Liver (tissue), 9 donors: Measurements from ENCODE around the gene ISG20L2. TPM values are rescaled to one million over a fixed set of nuclear protein-coding genes. Genes with fewer than 3 reads are reported as not detected.

Experiments
- DNase-seq: peaks from one replicate; pipeline ENCODE4 v3.0.0-alpha.2; 2017; ENCODE audit warnings: low spot score
- H3K27ac ChIP-seq, 2 donors: one replicate each; pipeline ENCODE4 v1.7.0; 2013; ENCODE audit warnings: inconsistent platforms in 2 of 2, low read length in 2 of 2, control low read depth in 1 of 2, low read depth in 1 of 2, mild to moderate bottlenecking in 1 of 2
- H3K27me3 ChIP-seq, 4 donors: one replicate each; pipeline versions ENCODE4 v1.6.1 to v1.7.0; 2013; ENCODE audit warnings: low read length in 3 of 4, inconsistent platforms in 1 of 4, mild to moderate bottlenecking in 1 of 4, moderate library complexity in 1 of 4; ENCODE audit not compliant: control insufficient read depth in 4 of 4, insufficient read depth in 4 of 4
- H3K36me3 ChIP-seq, 4 donors: one replicate each; pipeline versions ENCODE4 v1.6.1 to v1.7.0; 2013; ENCODE audit warnings: low read length in 3 of 4, mild to moderate bottlenecking in 3 of 4, low read depth in 1 of 4, moderate library complexity in 1 of 4; ENCODE audit not compliant: control insufficient read depth in 4 of 4, insufficient read depth in 3 of 4
- H3K4me1 ChIP-seq, 4 donors: one replicate each; pipeline versions ENCODE4 v1.6.1 to v1.7.0; 2013; ENCODE audit warnings: low read length in 3 of 4, mild to moderate bottlenecking in 3 of 4, moderate library complexity in 1 of 4; ENCODE audit not compliant: control insufficient read depth in 4 of 4, insufficient read depth in 4 of 4
- H3K4me3 ChIP-seq, 3 donors: one replicate each; pipeline versions ENCODE4 v1.6.1 to v1.7.0; 2013; ENCODE audit warnings: low read length in 3 of 3, control low read depth in 1 of 3, low read depth in 1 of 3, mild to moderate bottlenecking in 1 of 3
- H3K9ac ChIP-seq, 2 donors: one replicate each; pipeline ENCODE4 v1.7.0; 2013; ENCODE audit warnings: low read length in 2 of 2, mild to moderate bottlenecking in 2 of 2, moderate library complexity in 2 of 2, control low read depth in 1 of 2, low read depth in 1 of 2
- H3K9me3 ChIP-seq, 4 donors: one replicate each; pipeline versions ENCODE4 v1.6.1 to v1.7.0; 2013; ENCODE audit warnings: low read length in 3 of 4; ENCODE audit not compliant: control insufficient read depth in 4 of 4
- CTCF ChIP-seq: fragments of 150-350 bp; IDR thresholded peaks from 2 replicates; pipeline ENCODE4 v1.5.1; 2017; ENCODE audit warnings: improper control_type of control experiment, low read depth, low read length; ENCODE audit not compliant: missing input control
- JUND ChIP-seq, 2 donors: IDR thresholded peaks; 2 replicates each; pipeline ENCODE4 v1.6.1; 2016; ENCODE audit warnings: antibody characterized with exemption in 2 of 2
- NR2F2 ChIP-seq: IDR thresholded peaks from 2 replicates; pipeline ENCODE4 v1.6.1; 2016; ENCODE audit warnings: antibody characterized with exemption
- YY1 ChIP-seq: IDR thresholded peaks from 2 replicates; pipeline ENCODE4 v1.6.1; 2016; ENCODE audit warnings: antibody characterized with exemption, mild to moderate bottlenecking
- ZBTB33 ChIP-seq: IDR thresholded peaks from 2 replicates; pipeline ENCODE4 v1.6.1; 2016; ENCODE audit warnings: antibody characterized with exemption
- WGBS: extraction: QIAGEN DNeasy Blood & Tissue Kit; methylation state at CpG from one replicate; pipeline ENCODE4 v1.1.7; 2013; 5-methylcytosine and 5-hydroxymethylcytosine counted together
- polyA plus RNA-seq, 2 donors: library from polyadenylated mRNA; stranded (reverse) in 1 of 2; unstranded in 1 of 2; fragments of 200-250 nt in 1 of 2; fragments of >200 nt in 1 of 2; fragmentation: Nextera tagmentation in 1 of 2; extraction: Ambion mirVana in 1 of 2; gene quantifications; one replicate each; pipeline versions ENCODE4 v1.2.1 to v1.2.3, GENCODE V29; 2013 to 2015
- total RNA-seq, 2 donors: library from RNA; depleted of rRNA; stranded (reverse); fragments of >200 nt; gene quantifications; one replicate each; pipeline ENCODE4 v1.2.3, GENCODE V29; 2014
- donor health status: healthy.
- donor health status: healthy.
- donor health status: healthy.
- donor health status: healthy.
- donor health status: healthy.

ISG20L2 gene
- total and polyA plus RNA-seq, 4 donors: 5.6 to 9.9 (median 6.7) TPM

- 2% methylated on average over 70 of the region's 70 CpGs for WGBS
- TF ChIP-seq CTCF (no peak), YY1 (no peak), NR2F2 (peak; percentile 17)
- H3K4me1 ChIP-seq: peaks cover 0 to 15% (median 5%) of the 10 kb centered on the region in 4 donors
- peak within 1 kb of the TSS in 1 of 3 donors; percentile 26 for H3K4me3 ChIP-seq
- peaks cover 0 to 6% (median 4%) of the 10 kb centered on the region in 4 donors for H3K27me3 ChIP-seq
- no peaks in the 10 kb centered on the region for H3K9me3 ChIP-seq
- no peaks in the 10 kb centered on the region for H3K36me3 ChIP-seq
- H3K27ac ChIP-seq: peak within 1 kb of the TSS; percentile 19 to 39
- no peak for DNase-seq
- no peak within 1 kb of the TSS for H3K9ac ChIP-seq
Observed at GRCh38 chr1:156676820-156677615, 51.5 kb downstream of the ISG20L2 start, which contains the start of gene NES. NES (minus strand) TSS chr1:156677407; CDS start chr1:156677264, 143 bp downstream.

DNA sequence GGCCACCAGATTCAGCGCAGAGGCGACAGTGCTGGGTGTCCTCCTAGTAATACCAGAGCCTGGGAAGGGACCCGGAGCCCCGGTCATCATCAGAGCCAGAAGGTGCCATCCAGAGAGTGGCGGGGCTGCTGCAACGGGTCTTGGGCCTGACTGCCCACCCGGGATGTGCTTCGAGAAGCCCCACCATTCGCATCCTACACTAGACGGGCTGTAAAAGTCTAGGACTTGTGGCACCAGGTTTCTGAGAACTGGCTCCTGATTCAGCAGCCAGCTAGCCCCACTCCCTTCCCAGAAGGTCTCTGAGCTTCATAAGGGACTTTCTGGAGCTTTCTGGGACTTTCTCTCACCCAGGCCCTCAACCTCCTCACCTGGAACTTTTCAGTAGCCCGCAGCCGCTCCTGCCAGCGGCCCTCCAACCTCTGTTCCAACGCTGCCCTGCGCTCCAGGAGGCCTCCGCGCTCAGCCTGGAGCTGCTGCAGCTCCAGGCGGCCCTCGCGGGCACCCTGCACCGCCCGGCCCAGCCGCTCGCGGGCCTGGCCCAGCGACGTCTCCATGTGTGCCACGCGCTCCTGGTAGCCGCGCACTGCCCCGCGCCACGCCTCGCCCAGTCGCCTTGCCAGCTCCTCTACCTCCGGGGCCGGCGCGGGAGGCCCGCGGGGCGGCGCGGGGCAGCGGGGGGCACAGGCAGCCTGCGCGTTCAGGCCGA is 52.3 kb downstream of the ISG20L2 start:
- Histone ChIP-seq H3K27ac (peak overlapping the region in 1 of 2 donors; percentile 19), H3K36me3 (no peaks in the 10 kb centered on the region), H3K9ac (no peak overlapping the region), H3K4me1 (peaks cover 0 to 15% (median 5%) of the 10 kb centered on the region in 4 donors), H3K9me3 (no peaks in the 10 kb centered on the region), H3K27me3 (peaks cover 0 to 6% (median 4%) of the 10 kb centered on the region in 4 donors), H3K4me3 (peak overlapping the region in 1 of 3 donors; percentile 26)
- DNase-seq: no peak
- 14% methylated on average over 49 of the region's 49 CpGs for WGBS
- TF ChIP-seq JUND (IDR thresholded peaks at IDR 0.05) (no peak), CTCF (no peak)

DNA sequence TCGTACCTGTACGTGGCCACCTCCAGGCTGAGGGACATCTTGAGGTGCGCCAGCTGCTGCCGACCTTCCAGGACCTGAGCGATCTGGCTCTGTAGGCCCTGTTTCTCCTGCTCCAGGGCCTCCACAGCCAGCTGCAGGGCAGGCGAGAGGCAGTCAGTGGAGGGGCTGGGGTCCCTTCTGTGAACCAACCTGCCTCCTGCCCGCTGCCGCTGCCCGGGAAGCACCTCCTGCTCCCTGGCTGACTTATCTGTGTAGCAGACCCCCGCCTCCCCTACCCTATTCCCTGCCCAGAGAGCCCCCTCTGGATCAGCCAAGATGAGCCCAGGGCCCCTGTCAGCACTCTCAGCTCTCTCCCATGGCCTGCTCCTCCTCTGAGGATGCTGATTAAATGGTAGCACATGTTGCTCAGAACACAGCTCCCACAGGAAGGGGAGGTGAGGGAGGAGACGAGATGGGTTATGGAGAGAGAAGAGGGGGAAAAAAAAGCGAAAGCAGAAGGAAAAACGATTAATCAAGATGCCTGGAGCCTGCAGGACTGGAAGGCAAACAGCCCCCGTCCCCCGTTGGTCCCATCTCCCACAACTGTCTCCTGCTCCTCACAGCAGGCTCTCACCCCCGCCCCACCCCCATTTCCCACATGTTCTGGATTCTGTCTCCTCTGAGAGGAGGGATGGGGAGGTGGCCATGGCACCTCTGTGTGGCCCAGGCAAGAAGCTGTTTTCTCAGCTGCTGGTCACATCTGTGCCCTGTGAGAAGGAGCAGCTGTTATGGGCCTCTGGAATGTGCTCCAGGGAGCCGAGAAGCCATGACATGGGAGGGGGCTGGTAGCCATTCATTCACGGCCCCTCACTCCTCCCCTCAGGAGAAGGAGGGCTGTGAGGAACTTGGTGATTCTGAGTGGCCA is 53.1 kb downstream of the ISG20L2 start:
- Histone ChIP-seq H3K4me3 (peak overlapping the region in 1 of 3 donors; percentile 26), H3K4me1 (peaks cover 0 to 15% (median 5%) of the 10 kb centered on the region in 4 donors), H3K9me3 (no peaks in the 10 kb centered on the region), H3K9ac (no peak overlapping the region), H3K27ac (no peak overlapping the region), H3K27me3 (peaks cover 0 to 6% (median 4%) of the 10 kb centered on the region in 4 donors), H3K36me3 (no peaks in the 10 kb centered on the region)
- no peak for DNase-seq
- TF ChIP-seq ZBTB33 (no peak), NR2F2 (no peak)
- WGBS: 64% methylated on average over 18 of the region's 18 CpGs
